NB4 (cell line): ENCODE measurements around the gene THADA.
A peak's percentile ranks its signal among the peaks of the same experiment; 100 is the strongest.

Experiments
- DNase-seq: peaks from one replicate; pipeline ENCODE4 v3.0.0; 2010; ENCODE audit warnings: low read depth
- H3K4me3 ChIP-seq: one replicate; pipeline ENCODE4 v1.5.1; 2011; ENCODE audit warnings: mild to moderate bottlenecking, low read depth, low read length, moderate library complexity
- MYC ChIP-seq: IDR thresholded peaks from 2 replicates; pipeline ENCODE4 v1.6.1; 2011; ENCODE audit warnings: low read depth, low read length
- POLR2A ChIP-seq: IDR thresholded peaks from 2 replicates; pipeline ENCODE4 v1.6.1; 2011; ENCODE audit warnings: mild to moderate bottlenecking; ENCODE audit not compliant: insufficient read length; ENCODE audit errors: extremely low read depth
- TF ChIP-seq, protein P1 (sequence below): IDR thresholded peaks from 2 replicates; pipeline ENCODE4 v1.6.1; 2011; ENCODE audit warnings: low read depth, low read length
- TF ChIP-seq, protein P2 (sequence below): IDR thresholded peaks from one replicate; pipeline ENCODE4 v1.5.1; 2012; ENCODE audit warnings: low read depth, low read length

Gene THADA

DNA sequence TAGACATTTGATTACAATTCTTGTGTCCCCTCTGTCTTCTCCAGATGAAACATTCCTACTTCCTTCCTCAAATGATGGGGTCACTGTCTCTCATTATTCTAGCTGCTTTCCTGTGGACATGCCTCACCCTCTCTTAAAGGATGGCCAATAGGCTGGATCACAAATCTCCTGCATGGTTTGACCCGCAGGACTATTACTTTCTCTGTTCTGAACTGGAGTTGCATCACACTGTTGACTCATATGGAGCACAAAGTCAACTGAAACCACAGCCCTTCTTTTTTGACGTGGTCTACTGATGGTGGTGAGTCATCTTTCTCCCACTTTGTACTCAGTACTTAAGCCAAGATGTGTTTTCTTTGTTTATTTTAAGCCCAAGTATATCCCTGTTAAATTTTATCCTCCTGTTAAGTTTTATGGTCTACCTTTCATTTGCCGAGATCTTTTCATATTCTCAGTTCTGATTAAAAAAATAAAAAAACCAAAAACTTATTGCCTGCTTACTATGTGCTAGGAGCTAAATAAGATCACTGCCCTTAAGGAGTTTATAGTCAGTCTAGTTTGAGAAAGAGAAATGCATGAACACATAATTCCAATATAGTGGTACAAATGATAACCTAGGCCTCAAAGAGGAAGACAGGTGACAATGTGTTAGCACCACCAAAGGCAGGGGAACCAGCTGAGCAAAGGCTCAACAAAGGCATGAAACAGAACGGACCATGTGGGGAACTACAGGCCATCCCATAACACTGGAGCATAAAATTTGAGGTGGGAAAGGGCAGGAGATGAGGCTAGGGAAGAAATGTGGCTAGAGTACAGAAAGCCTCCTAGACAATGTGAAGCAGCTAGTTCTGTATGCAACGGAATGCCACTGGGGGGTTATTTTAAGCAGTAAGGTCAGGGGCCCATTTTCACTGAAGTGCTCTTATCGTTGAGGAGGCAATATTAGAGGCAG lies 301.8 kb downstream of the THADA start:
- peak; percentile 99 for DNase-seq
- H3K4me3 ChIP-seq = no peak overlapping the region
- TF ChIP-seq MYC (no peak), POLR2A (no peak)
- TF ChIP-seq, protein P1, sequence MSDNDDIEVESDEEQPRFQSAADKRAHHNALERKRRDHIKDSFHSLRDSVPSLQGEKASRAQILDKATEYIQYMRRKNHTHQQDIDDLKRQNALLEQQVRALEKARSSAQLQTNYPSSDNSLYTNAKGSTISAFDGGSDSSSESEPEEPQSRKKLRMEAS = peak; percentile 2; the same call in 1 of the 2 replicates
- TF ChIP-seq, protein P2, sequence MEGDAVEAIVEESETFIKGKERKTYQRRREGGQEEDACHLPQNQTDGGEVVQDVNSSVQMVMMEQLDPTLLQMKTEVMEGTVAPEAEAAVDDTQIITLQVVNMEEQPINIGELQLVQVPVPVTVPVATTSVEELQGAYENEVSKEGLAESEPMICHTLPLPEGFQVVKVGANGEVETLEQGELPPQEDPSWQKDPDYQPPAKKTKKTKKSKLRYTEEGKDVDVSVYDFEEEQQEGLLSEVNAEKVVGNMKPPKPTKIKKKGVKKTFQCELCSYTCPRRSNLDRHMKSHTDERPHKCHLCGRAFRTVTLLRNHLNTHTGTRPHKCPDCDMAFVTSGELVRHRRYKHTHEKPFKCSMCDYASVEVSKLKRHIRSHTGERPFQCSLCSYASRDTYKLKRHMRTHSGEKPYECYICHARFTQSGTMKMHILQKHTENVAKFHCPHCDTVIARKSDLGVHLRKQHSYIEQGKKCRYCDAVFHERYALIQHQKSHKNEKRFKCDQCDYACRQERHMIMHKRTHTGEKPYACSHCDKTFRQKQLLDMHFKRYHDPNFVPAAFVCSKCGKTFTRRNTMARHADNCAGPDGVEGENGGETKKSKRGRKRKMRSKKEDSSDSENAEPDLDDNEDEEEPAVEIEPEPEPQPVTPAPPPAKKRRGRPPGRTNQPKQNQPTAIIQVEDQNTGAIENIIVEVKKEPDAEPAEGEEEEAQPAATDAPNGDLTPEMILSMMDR = no peak

DNA sequence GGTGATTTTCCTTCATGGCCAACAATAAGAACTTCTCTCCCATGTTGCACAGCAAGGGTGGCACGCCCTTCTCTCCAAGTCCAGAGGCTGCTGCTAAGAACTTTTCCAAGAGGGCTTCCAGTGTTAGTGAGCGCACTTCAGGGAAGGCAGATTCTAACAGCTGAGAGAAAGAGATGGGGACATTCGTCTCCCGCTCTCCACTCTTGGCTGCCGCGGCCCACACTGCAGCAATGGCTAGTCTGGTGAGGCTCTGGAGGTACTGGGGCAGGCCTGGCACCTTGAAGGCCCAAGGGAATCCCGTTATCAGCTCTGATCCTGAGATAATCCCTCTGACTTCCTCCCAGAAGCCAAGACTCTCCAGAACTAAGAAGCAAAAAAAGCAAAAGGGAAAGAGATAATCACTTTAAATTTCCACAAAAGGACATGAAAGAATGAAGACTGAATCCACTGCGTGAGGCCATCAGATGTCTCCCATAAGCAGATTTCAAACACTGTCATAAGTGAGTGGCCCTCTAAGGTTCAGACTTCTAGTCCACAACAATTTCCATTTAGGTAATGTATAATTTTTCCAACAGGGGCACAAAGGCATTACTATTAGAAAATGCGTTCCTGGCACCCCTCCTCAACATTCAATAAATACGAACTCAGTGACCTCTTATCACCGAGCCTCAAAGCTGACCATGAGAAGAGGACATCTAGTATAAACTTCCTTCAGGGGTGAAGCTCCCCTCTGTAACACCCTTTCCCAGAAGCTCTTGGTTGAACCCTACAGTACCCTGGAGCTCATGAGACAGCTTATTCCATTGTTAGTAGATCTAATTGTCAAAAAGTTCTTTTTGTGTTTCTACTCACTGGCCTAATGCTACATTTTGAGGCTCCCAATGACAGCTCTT lies 302.7 kb downstream of the THADA start:
- H3K4me3 ChIP-seq = no peak overlapping the region
- DNase-seq = no peak
- TF ChIP-seq POLR2A = no peak
- TF ChIP-seq, protein P1 = no peak
- TF ChIP-seq, protein P2 = no peak

DNA sequence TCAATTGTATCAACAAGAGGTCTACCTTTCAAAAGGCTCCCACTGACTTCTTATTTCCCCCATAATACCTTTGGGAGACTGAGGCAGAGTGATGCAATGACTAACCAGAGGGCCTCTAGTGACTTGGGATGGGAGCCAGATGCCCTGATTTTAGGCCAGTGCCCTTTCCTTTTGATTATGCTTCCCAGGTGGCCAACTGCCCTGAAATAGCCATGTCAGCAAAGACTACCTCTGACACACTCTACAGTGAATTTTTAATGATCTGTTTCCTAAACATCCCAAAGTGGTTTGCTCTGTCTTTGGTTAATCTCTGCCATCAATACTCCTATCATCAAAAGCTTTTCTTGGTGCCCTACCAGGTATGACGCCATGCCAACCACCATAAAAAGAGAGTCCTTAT lies 303.5 kb downstream of the THADA start:
- H3K4me3 ChIP-seq = no peak overlapping the region
- no peak for DNase-seq
- TF ChIP-seq POLR2A (no peak), MYC (no peak)
- TF ChIP-seq, protein P2 = no peak
- TF ChIP-seq, protein P1 = no peak

DNA sequence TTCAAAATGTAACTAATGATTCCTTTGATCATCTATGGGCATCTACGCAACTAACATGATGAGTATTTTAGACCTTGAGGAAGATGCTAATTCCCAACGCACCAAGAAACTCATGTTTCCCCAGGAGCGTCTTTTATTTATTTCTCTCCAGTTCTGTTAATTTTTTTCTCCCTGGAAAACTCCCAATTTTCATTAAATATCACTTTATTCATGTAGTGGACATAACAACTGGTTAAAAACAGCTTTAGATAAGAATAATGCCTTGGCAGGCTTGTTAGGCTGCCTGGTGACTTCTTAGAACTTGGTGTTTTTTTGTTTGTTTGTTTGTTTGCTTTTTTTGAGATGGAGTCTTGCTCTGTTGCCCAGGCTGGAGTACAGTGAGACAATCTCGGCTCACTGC lies 306.5 kb downstream of the THADA start:
- TF ChIP-seq, protein P1 = no peak
- TF ChIP-seq POLR2A (no peak), MYC (no peak)
- TF ChIP-seq, protein P2 = no peak
- DNase-seq = no peak
- H3K4me3 ChIP-seq = no peak overlapping the region

DNA sequence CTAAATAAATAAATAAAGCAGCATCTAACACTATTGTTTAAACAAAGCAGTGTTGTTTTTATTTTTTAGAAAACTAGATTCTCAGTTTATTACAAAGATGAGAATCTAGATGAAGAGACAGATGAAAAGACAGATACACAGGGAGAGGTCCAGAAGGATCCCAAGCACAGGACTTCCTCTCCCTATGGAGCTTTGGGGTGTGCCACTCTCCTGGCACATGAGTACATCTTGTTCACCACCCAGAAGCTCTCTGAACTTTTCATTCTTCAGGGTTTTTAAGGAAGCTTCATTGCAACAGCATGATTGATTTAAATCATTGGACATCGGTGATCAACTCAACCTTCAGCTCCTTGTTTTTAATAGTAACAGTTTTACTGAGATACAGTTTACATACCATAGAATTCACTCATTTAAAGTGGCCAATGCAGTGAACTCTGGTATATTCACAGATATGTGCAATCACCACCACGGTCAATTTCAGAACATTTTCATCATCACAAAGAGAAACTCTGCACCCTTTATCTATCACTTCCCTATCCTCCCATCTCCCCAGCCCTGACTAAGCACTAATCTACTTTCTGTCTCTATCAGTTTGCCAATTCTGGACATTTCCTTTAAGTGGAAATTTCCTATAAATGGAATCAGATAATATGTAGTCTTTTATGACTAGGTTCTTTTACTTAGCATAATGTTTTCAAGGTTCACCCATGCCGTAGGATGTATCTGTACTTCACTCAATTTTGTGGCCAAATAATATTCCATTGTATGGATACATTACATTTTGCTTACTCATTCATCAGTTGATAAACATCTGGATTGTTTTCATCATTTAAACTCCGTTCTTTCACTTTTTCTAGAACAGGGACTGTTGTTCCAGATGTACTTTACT lies 307.2 kb downstream of the THADA start:
- no peak for DNase-seq
- no peak overlapping the region for H3K4me3 ChIP-seq
- TF ChIP-seq MYC = no peak
- TF ChIP-seq, protein P2 = no peak
